H9 (cell line): ENCODE results near the gene DGKD. TPM values are rescaled to one million over a fixed set of nuclear protein-coding genes. Genes with fewer than 3 reads are reported as not detected.

Experiments used
- DNase-seq: peaks from one replicate; pipeline ENCODE4 v3.0.0-alpha.2; 2017
- H2AFZ ChIP-seq: one replicate; pipeline ENCODE4 v1.6.1; 2013; ENCODE audit warnings: mild to moderate bottlenecking, low read length, control low read depth, moderate library complexity
- H2AK5ac ChIP-seq: 2 replicates; pipeline ENCODE4 v1.6.1; 2013; ENCODE audit warnings: low read length, control low read depth, mixed read lengths; ENCODE audit not compliant: insufficient read length
- H2BK120ac ChIP-seq: one replicate; pipeline ENCODE4 v1.6.1; 2013; ENCODE audit warnings: low read depth, mild to moderate bottlenecking, low read length, control low read depth, inconsistent platforms; ENCODE audit not compliant: poor library complexity, severe bottlenecking
- H2BK12ac ChIP-seq: 2 replicates; pipeline ENCODE4 v1.6.1; 2013; ENCODE audit warnings: low read length, control low read depth, mixed read lengths, low read depth; ENCODE audit not compliant: insufficient read length
- H2BK15ac ChIP-seq: 2 replicates; pipeline ENCODE4 v1.6.1; 2013; ENCODE audit warnings: low read depth, low read length, control low read depth
- H2BK20ac ChIP-seq: one replicate; pipeline ENCODE4 v1.6.1; 2013; ENCODE audit warnings: low read depth, mild to moderate bottlenecking, low read length, control low read depth, inconsistent platforms; ENCODE audit not compliant: poor library complexity, severe bottlenecking
- H2BK5ac ChIP-seq: 2 replicates; pipeline ENCODE4 v1.6.1; 2013; ENCODE audit warnings: low read length, control low read depth, mixed read lengths; ENCODE audit not compliant: insufficient read length
- H3K14ac ChIP-seq: 2 replicates; pipeline ENCODE4 v1.6.1; 2013; ENCODE audit warnings: low read length, control low read depth; ENCODE audit not compliant: insufficient read depth
- H3K18ac ChIP-seq: 2 replicates; pipeline ENCODE4 v1.6.1; 2013; ENCODE audit warnings: low read depth, mild to moderate bottlenecking, mixed read lengths, low read length, control low read depth; ENCODE audit not compliant: insufficient read length
- H3K23ac ChIP-seq: 2 replicates; pipeline ENCODE4 v1.6.1; 2013; ENCODE audit warnings: low read length, control low read depth, mixed read lengths, low read depth; ENCODE audit not compliant: insufficient read length
- H3K23me2 ChIP-seq: 2 replicates; pipeline ENCODE4 v1.6.1; 2013; ENCODE audit warnings: low read depth, mild to moderate bottlenecking, mixed read lengths, low read length, control low read depth; ENCODE audit not compliant: insufficient read length, poor library complexity, severe bottlenecking
- H3K27ac ChIP-seq: 2 replicates; pipeline ENCODE4 v1.5.1; 2013; ENCODE audit warnings: low read length, control low read depth, mixed read lengths, low read depth; ENCODE audit not compliant: insufficient read length
- H3K27me3 ChIP-seq: 2 replicates; pipeline ENCODE4 v1.6.1; 2013; ENCODE audit warnings: low read length, control low read depth, inconsistent platforms; ENCODE audit not compliant: insufficient read depth
- H3K4ac ChIP-seq: 2 replicates; pipeline ENCODE4 v1.6.1; 2013; ENCODE audit warnings: low read depth, mild to moderate bottlenecking, control low read depth, inconsistent platforms, low read length, moderate library complexity
- H3K4me1 ChIP-seq: 2 replicates; pipeline ENCODE4 v1.6.1; 2013; ENCODE audit warnings: low read length, control low read depth, inconsistent platforms; ENCODE audit not compliant: insufficient read depth
- H3K4me2 ChIP-seq: 2 replicates; pipeline ENCODE4 v1.6.1; 2013; ENCODE audit warnings: low read length, control low read depth, mixed read lengths; ENCODE audit not compliant: insufficient read length, insufficient read depth
- H3K56ac ChIP-seq: 2 replicates; pipeline ENCODE4 v1.6.1; 2013; ENCODE audit warnings: low read depth, mild to moderate bottlenecking, mixed read lengths, low read length, control low read depth; ENCODE audit not compliant: insufficient read length
- H3K79me1 ChIP-seq: 2 replicates; pipeline ENCODE4 v1.6.1; 2013; ENCODE audit warnings: low read depth, mild to moderate bottlenecking, moderate library complexity, low read length, control low read depth, inconsistent platforms; ENCODE audit not compliant: insufficient read depth, poor library complexity, severe bottlenecking
- H3K79me2 ChIP-seq: 2 replicates; pipeline ENCODE4 v1.6.1; 2013; ENCODE audit warnings: low read length, control low read depth, inconsistent platforms; ENCODE audit not compliant: insufficient read depth
- H3K9ac ChIP-seq: 2 replicates; pipeline ENCODE4 v1.6.1; 2013; ENCODE audit warnings: low read length, control low read depth, mixed read lengths; ENCODE audit not compliant: insufficient read length; ENCODE audit errors: extremely low read depth
- H3K9me3 ChIP-seq: one replicate; pipeline ENCODE4 v1.6.1; 2013; ENCODE audit warnings: low read depth, low read length, inconsistent platforms; ENCODE audit not compliant: control insufficient read depth
- H3T11ph ChIP-seq: one replicate; pipeline ENCODE4 v1.6.1; 2013; ENCODE audit warnings: mild to moderate bottlenecking, low read length, control low read depth, inconsistent platforms
- H4K20me1 ChIP-seq: one replicate; pipeline ENCODE4 v1.6.1; 2013; ENCODE audit not compliant: control insufficient read depth, insufficient read length, insufficient read depth
- H4K5ac ChIP-seq: 2 replicates; pipeline ENCODE4 v1.6.1; 2013; ENCODE audit warnings: low read depth, mild to moderate bottlenecking, mixed read lengths, low read length, control low read depth; ENCODE audit not compliant: insufficient read length
- H4K8ac ChIP-seq: replicated peaks from 2 replicates; pipeline ENCODE4 v1.6.1; 2013; ENCODE audit warnings: low read length, control low read depth, mixed read lengths, low read depth; ENCODE audit not compliant: insufficient read length
- H4K91ac ChIP-seq: 2 replicates; pipeline ENCODE4 v1.6.1; 2013; ENCODE audit warnings: low read depth, mild to moderate bottlenecking, moderate library complexity, mixed read lengths, low read length, control low read depth; ENCODE audit not compliant: insufficient read length
- H3K27ac Mint-ChIP-seq, 3 experiments: 2 replicates in 2 of 3; 3 replicates in 1 of 3; pipeline ENCODE4 v1.8.0; 2020 to 2021; ENCODE audit warnings: mixed read lengths in 3 of 3, mild to moderate bottlenecking in 1 of 3, moderate library complexity in 1 of 3
- H3K27me3 Mint-ChIP-seq: 2 replicates; pipeline ENCODE4 v1.8.0; 2021; ENCODE audit warnings: low read depth, mild to moderate bottlenecking, moderate library complexity, mixed read lengths
- H3K36me3 Mint-ChIP-seq, 3 experiments: 2 replicates in 2 of 3; 3 replicates in 1 of 3; pipeline ENCODE4 v1.8.0; 2020 to 2021; ENCODE audit warnings: low read depth in 3 of 3, mixed read lengths in 3 of 3; ENCODE audit not compliant: insufficient read depth in 1 of 3
- H3K4me1 Mint-ChIP-seq, 2 experiments: 2 replicates each; pipeline ENCODE4 v1.8.0; 2020; ENCODE audit warnings: mixed read lengths in 2 of 2
- H3K4me3 Mint-ChIP-seq, 2 experiments: 2 replicates in 1 of 2; 3 replicates in 1 of 2; pipeline ENCODE4 v1.8.0; 2020 to 2021; ENCODE audit warnings: mild to moderate bottlenecking in 2 of 2, mixed read lengths in 2 of 2, moderate library complexity in 1 of 2
- H3K9me3 Mint-ChIP-seq, 2 experiments: 2 replicates in 1 of 2; 3 replicates in 1 of 2; pipeline ENCODE4 v1.8.0; 2020; ENCODE audit warnings: mild to moderate bottlenecking in 2 of 2, mixed read lengths in 2 of 2, moderate library complexity in 1 of 2
- WGBS: extraction: QIAGEN DNeasy Blood & Tissue Kit; methylation state at CpG from one replicate; pipeline ENCODE4 v1.1.7; 2013; ENCODE audit warnings: missing lambda C conversion rate, low lambda C conversion rate, mixed read lengths; ENCODE audit not compliant: insufficient read length; ENCODE audit errors: extremely low coverage; 5-methylcytosine and 5-hydroxymethylcytosine counted together
- total RNA-seq: library from RNA; stranded (reverse); gene quantifications from 2 replicates; pipeline ENCODE4 v1.2.1, GENCODE V29; 2021
- TF ChIP-seq, protein P1 (sequence below): fragments of 200-600 bp; sonication (generic); conservative IDR thresholded peaks from 3 replicates; pipeline ENCODE4 v1.8.0; 2021; ENCODE audit warnings: antibody characterized with exemption, mild to moderate bottlenecking

The DGKD gene
- total RNA-seq, 1 experiment from 2014 or later = 20.7 TPM

DNA sequence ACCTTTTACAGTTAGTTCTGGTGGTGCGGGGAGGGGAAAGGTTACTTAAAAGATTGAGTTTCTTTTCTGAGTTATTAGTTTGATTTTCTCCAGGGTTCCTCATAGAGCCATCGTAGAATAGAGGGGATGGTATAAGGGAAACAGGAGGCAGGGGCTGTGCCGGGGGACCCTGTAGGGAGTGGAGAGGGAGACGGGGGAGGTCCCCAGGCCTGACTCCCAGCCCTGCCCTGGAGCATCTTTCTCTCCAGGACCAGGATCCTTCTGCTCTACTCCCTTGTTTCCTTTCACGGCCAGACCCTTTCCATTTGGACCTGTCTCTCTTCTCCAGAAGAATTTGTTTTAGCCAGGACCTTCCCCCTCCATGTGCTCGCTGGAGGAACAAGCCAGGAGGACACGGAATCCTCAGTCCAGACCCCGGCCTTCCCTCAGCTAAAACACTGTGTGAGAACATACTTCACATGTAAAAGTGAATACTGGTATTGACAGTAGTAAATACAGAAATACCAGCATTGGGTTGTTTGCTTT lies 35.4 kb downstream of the DGKD start:
- Histone ChIP-seq H3K4ac (no peak overlapping the region), H2AFZ (no peak overlapping the region), H2AK5ac (no peak overlapping the region), H3K79me1 (no peaks in the 10 kb centered on the region), H4K5ac (no peak overlapping the region), H2BK20ac (no peak overlapping the region), H4K20me1 (no peaks in the 10 kb centered on the region), H3K23me2 (no peaks in the 10 kb centered on the region), H3K18ac (no peak overlapping the region), H2BK12ac (no peak overlapping the region), H3K4me2 (no peak overlapping the region), H3K23ac (no peak overlapping the region), H2BK15ac (no peak overlapping the region), H3K27me3 (no peaks in the 10 kb centered on the region), H3T11ph (no peak overlapping the region), H3K27ac (no peak overlapping the region), H3K56ac (no peak overlapping the region), H3K4me1 (no peaks in the 10 kb centered on the region), H3K14ac (no peak overlapping the region), H2BK5ac (no peak overlapping the region), H3K79me2 (peaks cover 3% of the 10 kb centered on the region; the same call in 1 of the 2 replicates), H3K9ac (no peak overlapping the region), H3K9me3 (no peaks in the 10 kb centered on the region), H4K8ac (no peak overlapping the region), H4K91ac (no peak overlapping the region), H2BK120ac (no peak overlapping the region)
- Mint-ChIP-seq H3K27ac (peak overlapping the region in 1 of 3 experiments; percentile 53; a peak in 1 of 7 replicates), H3K4me3 (no peak overlapping the region), H3K9me3 (no peaks in the 10 kb centered on the region), H3K36me3 (peaks cover 6 to 16% (median 11%) of the 10 kb centered on the region in 3 experiments; a peak in 5 of 7 replicates), H3K27me3 (no peaks in the 10 kb centered on the region), H3K4me1 (peaks cover 2 to 10% of the 10 kb centered on the region in 2 experiments; a peak in 3 of 4 replicates)
- WGBS = no CpG with 5 or more reads among the region's 8 CpGs
- TF ChIP-seq, protein P1, sequence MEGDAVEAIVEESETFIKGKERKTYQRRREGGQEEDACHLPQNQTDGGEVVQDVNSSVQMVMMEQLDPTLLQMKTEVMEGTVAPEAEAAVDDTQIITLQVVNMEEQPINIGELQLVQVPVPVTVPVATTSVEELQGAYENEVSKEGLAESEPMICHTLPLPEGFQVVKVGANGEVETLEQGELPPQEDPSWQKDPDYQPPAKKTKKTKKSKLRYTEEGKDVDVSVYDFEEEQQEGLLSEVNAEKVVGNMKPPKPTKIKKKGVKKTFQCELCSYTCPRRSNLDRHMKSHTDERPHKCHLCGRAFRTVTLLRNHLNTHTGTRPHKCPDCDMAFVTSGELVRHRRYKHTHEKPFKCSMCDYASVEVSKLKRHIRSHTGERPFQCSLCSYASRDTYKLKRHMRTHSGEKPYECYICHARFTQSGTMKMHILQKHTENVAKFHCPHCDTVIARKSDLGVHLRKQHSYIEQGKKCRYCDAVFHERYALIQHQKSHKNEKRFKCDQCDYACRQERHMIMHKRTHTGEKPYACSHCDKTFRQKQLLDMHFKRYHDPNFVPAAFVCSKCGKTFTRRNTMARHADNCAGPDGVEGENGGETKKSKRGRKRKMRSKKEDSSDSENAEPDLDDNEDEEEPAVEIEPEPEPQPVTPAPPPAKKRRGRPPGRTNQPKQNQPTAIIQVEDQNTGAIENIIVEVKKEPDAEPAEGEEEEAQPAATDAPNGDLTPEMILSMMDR = no peak
- no peak for DNase-seq
